ENCODE results near the gene SSTR3.

The SSTR3 gene

GRCh38 chr22:37229805-37230672 is 17.8 kb upstream of the SSTR3 start:
- Histone ChIP-seq H3K4me1 (no peaks in the 10 kb centered on the region), H3K27me3 (no peaks in the 10 kb centered on the region), H3K36me3 (no peaks in the 10 kb centered on the region), H3K4me3 (ENCODE audit: low read depth, low read length) (no peak overlapping the region), H3K9me3 (no peaks in the 10 kb centered on the region)
- TF ChIP-seq CTCF (IDR thresholded peaks at IDR 0.05; ENCODE audit: low read depth, low read length), result no peak
- DNase-seq, result no peak

GRCh38 chr22:37229012-37229804 is 16.9 kb upstream of the SSTR3 start:
- Histone ChIP-seq H3K9me3 (no peaks in the 10 kb centered on the region), H3K4me1 (no peaks in the 10 kb centered on the region), H3K36me3 (no peaks in the 10 kb centered on the region), H3K27me3 (no peaks in the 10 kb centered on the region), H3K4me3 (ENCODE audit: low read depth, low read length) (no peak overlapping the region)
- no peak for TF ChIP-seq CTCF (IDR thresholded peaks at IDR 0.05; ENCODE audit: low read depth, low read length)
- no peak for DNase-seq

DNA sequence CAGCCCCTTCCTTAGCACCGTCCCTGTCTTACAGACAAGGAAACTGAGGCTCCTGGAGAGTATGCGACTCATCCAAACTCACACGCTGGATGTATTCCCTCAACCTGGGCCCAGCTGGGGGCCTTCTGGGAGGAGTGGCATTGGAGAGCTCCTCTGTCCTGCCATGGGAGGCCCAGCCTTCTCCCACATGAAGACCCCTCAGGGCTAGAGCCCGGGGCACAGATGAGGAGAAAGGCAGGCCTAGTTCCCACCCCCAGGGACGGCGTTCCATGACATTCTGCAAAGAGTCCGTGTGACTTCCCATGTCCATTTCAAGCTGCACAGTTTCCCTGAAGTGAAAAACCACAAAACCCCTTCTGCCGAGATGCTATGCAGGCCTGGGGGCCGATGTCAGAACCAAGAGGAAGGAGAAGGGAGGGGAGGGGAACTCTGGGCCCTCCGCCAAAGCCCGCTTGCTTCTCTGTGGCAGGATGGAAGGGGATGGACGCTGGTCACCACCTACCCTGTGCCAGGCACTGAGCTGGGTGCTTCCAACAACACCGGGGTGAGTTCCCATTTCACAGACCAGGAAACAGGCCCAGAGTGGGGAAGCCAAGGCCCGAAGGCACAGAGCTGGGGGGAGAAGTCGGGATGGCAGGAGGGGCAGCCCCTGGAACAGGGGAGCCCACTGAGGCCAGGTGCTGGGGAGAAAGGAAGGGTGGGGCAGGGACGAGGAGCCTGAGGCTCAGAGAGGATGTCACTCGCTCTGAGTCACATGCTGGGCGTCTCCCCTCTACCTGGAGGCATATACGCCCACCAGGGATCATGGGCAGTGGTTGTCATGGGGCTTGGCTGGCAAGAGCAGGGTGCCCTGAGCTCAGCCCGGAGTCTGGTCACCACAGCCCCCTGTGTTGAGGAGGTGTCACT is 16.1 kb upstream of the SSTR3 start:
- no peaks in the 10 kb centered on the region for H3K4me1 ChIP-seq
- TF ChIP-seq CTCF (IDR thresholded peaks at IDR 0.05; ENCODE audit: low read depth, low read length), result no peak
- H3K9me3 ChIP-seq, result no peaks in the 10 kb centered on the region
- H3K27me3 ChIP-seq, result no peaks in the 10 kb centered on the region
- DNase-seq, result no peak
- H3K4me3 ChIP-seq (ENCODE audit: low read depth, low read length), result no peak overlapping the region
- no peaks in the 10 kb centered on the region for H3K36me3 ChIP-seq

DNA sequence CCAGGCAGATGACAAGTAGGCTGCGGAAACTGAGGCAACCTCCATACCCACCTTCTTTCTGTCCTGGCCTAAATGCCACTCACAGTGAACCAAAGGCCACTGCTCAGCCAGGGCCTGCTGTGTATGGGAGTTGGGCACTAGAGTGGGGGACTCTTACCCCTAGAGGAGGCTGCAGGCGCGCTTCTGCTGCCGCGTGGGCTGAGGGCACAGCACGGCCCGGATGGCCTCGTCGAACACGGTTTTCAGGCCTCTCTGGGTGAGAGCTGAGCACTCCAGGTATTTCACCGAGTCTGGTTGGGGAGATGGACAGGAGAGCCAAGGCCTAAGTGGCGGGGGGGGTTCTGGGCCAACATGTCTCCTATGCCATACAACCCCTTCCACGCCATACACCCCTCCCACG is 14.2 kb upstream of the SSTR3 start:
- no peak overlapping the region for H3K4me3 ChIP-seq (ENCODE audit: low read depth, low read length)
- no peak for DNase-seq
- no peaks in the 10 kb centered on the region for H3K4me1 ChIP-seq
- no peak for TF ChIP-seq CTCF (IDR thresholded peaks at IDR 0.05; ENCODE audit: low read depth, low read length)
- H3K9me3 ChIP-seq, result no peaks in the 10 kb centered on the region
- no peaks in the 10 kb centered on the region for H3K27me3 ChIP-seq
- no peaks in the 10 kb centered on the region for H3K36me3 ChIP-seq

DNA sequence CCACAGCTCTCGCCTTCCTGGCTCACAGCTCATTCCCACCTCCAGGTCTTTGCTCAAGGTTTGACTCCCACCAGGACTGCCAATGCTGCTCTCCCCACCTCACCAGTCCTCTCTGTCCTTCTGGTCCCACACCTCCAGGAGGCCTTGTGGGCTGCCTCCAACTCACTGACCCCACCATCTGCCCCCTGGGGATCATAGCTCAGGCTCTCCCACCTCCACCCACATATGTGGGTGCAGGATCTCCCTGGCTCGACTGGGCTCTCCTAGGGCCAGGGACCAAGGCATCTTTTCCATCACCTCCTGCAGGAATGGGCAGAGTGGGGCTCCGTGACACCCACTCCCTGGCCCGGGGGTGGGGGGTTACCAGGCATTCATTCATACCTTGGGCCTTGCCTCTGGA is 13.8 kb upstream of the SSTR3 start:
- Histone ChIP-seq H3K4me3 (ENCODE audit: low read depth, low read length) (no peak overlapping the region), H3K27me3 (no peaks in the 10 kb centered on the region), H3K36me3 (no peaks in the 10 kb centered on the region), H3K4me1 (no peaks in the 10 kb centered on the region), H3K9me3 (peaks cover under 1% of the 10 kb centered on the region; the same call in 1 of the 2 replicates)
- DNase-seq, result no peak
- TF ChIP-seq CTCF (IDR thresholded peaks at IDR 0.05; ENCODE audit: low read depth, low read length), result no peak
